GM12865 (cell line): ENCODE measurements around the gene DR1.

ENCODE experiments used
- DNase-seq: peaks from one replicate; pipeline ENCODE4 v3.0.0; 2010; ENCODE audit warnings: low read depth
- H3K4me3 ChIP-seq: 2 replicates; pipeline ENCODE4 v1.5.1; 2011; ENCODE audit warnings: mild to moderate bottlenecking, low read depth, low read length, control low read depth
- CTCF ChIP-seq: IDR thresholded peaks from 2 replicates; pipeline ENCODE4 v1.5.1; 2011; ENCODE audit warnings: low read length, control low read depth, low read depth, inconsistent platforms; ENCODE audit not compliant: insufficient read depth; ENCODE audit errors: missing control alignments

DR1 gene

GRCh38 chr1:93313026-93313425 is 32.7 kb upstream of the DR1 start:
- no peak for DNase-seq
- TF ChIP-seq CTCF, result no peak
- no peak overlapping the region for H3K4me3 ChIP-seq

- H3K4me3 ChIP-seq, result no peak overlapping the region
- DNase-seq, result no peak
- no peak for TF ChIP-seq CTCF
These were observed 28.5 kb upstream of the DR1 start for GRCh38 chr1:93317207-93317606.

- no peak for TF ChIP-seq CTCF
These were observed 27.8 kb upstream of the DR1 start for GRCh38 chr1:93317943-93318342.

GRCh38 chr1:93321720-93322119 is 24.0 kb upstream of the DR1 start:
- no peak for TF ChIP-seq CTCF
- no peak overlapping the region for H3K4me3 ChIP-seq
- no peak for DNase-seq

More at GRCh38 chr1:93317943-93318342, 27.8 kb upstream of the DR1 start:
- H3K4me3 ChIP-seq, result no peak overlapping the region
- no peak for DNase-seq

GRCh38 chr1:93322349-93322748 is 23.4 kb upstream of the DR1 start:
- no peak overlapping the region for H3K4me3 ChIP-seq
- DNase-seq, result no peak
- no peak for TF ChIP-seq CTCF

GRCh38 chr1:93323185-93323820 is 22.4 kb upstream of the DR1 start:
- no peak for TF ChIP-seq CTCF
- no peak for DNase-seq
- no peak overlapping the region for H3K4me3 ChIP-seq
